HepG2 (cell line): Measurements from ENCODE around the gene ITGA7. TPM values are rescaled to one million over a fixed set of nuclear protein-coding genes. Genes with fewer than 3 reads are reported as not detected.

Experiments
- E2F1 ChIP-seq: sonication (generic); formaldehyde crosslinking; IDR thresholded peaks from 2 replicates; pipeline ENCODE4 v1.5.0; 2020; ENCODE audit warnings: missing genetic modification reagents
- FOXP1 ChIP-seq, 2 experiments: fragments of 450-650 bp in 1 of 2; IDR thresholded peaks; 2 replicates each; pipeline ENCODE4 v1.6.1; 2017 to 2018; ENCODE audit warnings: antibody characterized with exemption in 1 of 2
- GATA4 ChIP-seq: sonication (generic); IDR thresholded peaks from 2 replicates; pipeline ENCODE4 v1.6.1; 2016; ENCODE audit warnings: antibody characterized with exemption, low read depth, borderline replicate concordance
- KDM2A ChIP-seq: sonication (generic); formaldehyde crosslinking; IDR thresholded peaks from 2 replicates; pipeline ENCODE4 v1.4.0; 2020; ENCODE audit warnings: low read depth, missing genetic modification reagents, borderline replicate concordance
- RNF2 ChIP-seq: fragments of 450-650 bp; conservative IDR thresholded peaks from 2 replicates; pipeline ENCODE4 v1.6.1; 2016; ENCODE audit warnings: low read depth
- SMC3 ChIP-seq: IDR thresholded peaks from 2 replicates; pipeline ENCODE4 v1.6.1; 2011; ENCODE audit warnings: low read length, improper control_type of control experiment
- TBX3 ChIP-seq: fragments of 450-650 bp; IDR thresholded peaks from 2 replicates; pipeline ENCODE4 v1.6.1; 2017; ENCODE audit warnings: antibody characterized with exemption, mild to moderate bottlenecking, inconsistent platforms, borderline replicate concordance
- ZNF460 ChIP-seq: sonication (generic); formaldehyde crosslinking; IDR thresholded peaks from 2 replicates; pipeline ENCODE4 v1.5.1; 2020; ENCODE audit warnings: missing genetic modification reagents, mild to moderate bottlenecking, borderline replicate concordance
- ZNF83 ChIP-seq: sonication (generic); formaldehyde crosslinking; IDR thresholded peaks from 2 replicates; pipeline ENCODE4 v1.4.0; 2020; ENCODE audit warnings: missing genetic modification reagents, mild to moderate bottlenecking, borderline replicate concordance
- polyA plus RNA-seq, 8 experiments: library from polyadenylated mRNA; depleted of rRNA in 3 of 8; stranded (reverse) in 7 of 8; unstranded in 1 of 8; fragments of >200 nt; fragmentation: Illumina TruSeq in 4 of 8; extraction: Trizol in 4 of 8; gene quantifications; 2 replicates each; pipeline versions ENCODE4 v1.2.1 to v1.2.3, GENCODE V29; 2011 to 2016; ENCODE audit warnings: low read depth in 4 of 8, missing spikeins in 1 of 8, mixed read lengths in 1 of 8; ENCODE audit not compliant: insufficient read depth in 1 of 8
- total RNA-seq, 5 experiments: library from RNA; depleted of rRNA; stranded (reverse); fragments of >200 nt; fragmentation: Illumina TruSeq; extraction: Trizol; gene quantifications; 2 replicates each; pipeline ENCODE4 v1.2.3, GENCODE V29; 2016; ENCODE audit warnings: low read depth in 1 of 5
- TF ChIP-seq, protein P1 (sequence below): IDR thresholded peaks from 2 replicates; pipeline ENCODE4 v1.6.1; 2016; ENCODE audit warnings: low read depth, missing genetic modification reagents, missing compliant biosample characterization
- TF ChIP-seq, protein P2 (sequence below): IDR thresholded peaks from 2 replicates; pipeline ENCODE4 v1.6.1; 2016; ENCODE audit warnings: mild to moderate bottlenecking

Gene ITGA7
- total and polyA plus RNA-seq, 2 of the 13 experiments (the other 11 are each of a cell fraction or from before 2014, with no cell fraction given): 0.65 to 0.75 TPM

GRCh38 chr12:55693323-55694187 is 14.1 kb downstream of the ITGA7 start (continued):
- TF ChIP-seq, protein P1, sequence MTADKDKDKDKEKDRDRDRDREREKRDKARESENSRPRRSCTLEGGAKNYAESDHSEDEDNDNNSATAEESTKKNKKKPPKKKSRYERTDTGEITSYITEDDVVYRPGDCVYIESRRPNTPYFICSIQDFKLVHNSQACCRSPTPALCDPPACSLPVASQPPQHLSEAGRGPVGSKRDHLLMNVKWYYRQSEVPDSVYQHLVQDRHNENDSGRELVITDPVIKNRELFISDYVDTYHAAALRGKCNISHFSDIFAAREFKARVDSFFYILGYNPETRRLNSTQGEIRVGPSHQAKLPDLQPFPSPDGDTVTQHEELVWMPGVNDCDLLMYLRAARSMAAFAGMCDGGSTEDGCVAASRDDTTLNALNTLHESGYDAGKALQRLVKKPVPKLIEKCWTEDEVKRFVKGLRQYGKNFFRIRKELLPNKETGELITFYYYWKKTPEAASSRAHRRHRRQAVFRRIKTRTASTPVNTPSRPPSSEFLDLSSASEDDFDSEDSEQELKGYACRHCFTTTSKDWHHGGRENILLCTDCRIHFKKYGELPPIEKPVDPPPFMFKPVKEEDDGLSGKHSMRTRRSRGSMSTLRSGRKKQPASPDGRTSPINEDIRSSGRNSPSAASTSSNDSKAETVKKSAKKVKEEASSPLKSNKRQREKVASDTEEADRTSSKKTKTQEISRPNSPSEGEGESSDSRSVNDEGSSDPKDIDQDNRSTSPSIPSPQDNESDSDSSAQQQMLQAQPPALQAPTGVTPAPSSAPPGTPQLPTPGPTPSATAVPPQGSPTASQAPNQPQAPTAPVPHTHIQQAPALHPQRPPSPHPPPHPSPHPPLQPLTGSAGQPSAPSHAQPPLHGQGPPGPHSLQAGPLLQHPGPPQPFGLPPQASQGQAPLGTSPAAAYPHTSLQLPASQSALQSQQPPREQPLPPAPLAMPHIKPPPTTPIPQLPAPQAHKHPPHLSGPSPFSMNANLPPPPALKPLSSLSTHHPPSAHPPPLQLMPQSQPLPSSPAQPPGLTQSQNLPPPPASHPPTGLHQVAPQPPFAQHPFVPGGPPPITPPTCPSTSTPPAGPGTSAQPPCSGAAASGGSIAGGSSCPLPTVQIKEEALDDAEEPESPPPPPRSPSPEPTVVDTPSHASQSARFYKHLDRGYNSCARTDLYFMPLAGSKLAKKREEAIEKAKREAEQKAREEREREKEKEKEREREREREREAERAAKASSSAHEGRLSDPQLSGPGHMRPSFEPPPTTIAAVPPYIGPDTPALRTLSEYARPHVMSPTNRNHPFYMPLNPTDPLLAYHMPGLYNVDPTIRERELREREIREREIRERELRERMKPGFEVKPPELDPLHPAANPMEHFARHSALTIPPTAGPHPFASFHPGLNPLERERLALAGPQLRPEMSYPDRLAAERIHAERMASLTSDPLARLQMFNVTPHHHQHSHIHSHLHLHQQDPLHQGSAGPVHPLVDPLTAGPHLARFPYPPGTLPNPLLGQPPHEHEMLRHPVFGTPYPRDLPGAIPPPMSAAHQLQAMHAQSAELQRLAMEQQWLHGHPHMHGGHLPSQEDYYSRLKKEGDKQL (CRISPR knock-in tag): no peak
- TF ChIP-seq KDM2A: no peak
- TF ChIP-seq, protein P2, sequence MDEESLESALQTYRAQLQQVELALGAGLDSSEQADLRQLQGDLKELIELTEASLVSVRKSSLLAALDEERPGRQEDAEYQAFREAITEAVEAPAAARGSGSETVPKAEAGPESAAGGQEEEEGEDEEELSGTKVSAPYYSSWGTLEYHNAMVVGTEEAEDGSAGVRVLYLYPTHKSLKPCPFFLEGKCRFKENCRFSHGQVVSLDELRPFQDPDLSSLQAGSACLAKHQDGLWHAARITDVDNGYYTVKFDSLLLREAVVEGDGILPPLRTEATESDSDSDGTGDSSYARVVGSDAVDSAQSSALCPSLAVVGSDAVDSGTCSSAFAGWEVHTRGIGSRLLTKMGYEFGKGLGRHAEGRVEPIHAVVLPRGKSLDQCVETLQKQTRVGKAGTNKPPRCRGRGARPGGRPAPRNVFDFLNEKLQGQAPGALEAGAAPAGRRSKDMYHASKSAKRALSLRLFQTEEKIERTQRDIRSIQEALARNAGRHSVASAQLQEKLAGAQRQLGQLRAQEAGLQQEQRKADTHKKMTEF (CRISPR knock-in tag): no peak
- no peak for TF ChIP-seq ZNF83
- no peak for TF ChIP-seq GATA4
- no peak for TF ChIP-seq ZNF460 (CRISPR knock-in tag)
- TF ChIP-seq E2F1 (CRISPR knock-in tag): no peak
- TF ChIP-seq TBX3: no peak
- TF ChIP-seq RNF2: no peak
- TF ChIP-seq SMC3: no peak
- TF ChIP-seq FOXP1 (IDR thresholded peaks at IDR 0.05): no peak
- no peak for TF ChIP-seq FOXP1 (CRISPR knock-in tag; IDR thresholded peaks at IDR 0.05)
- TF ChIP-seq, all 625 proteins: peak for 0
